GM20000 (cell line): ENCODE measurements around the gene C10orf143.
"Not testable (repeated sequence)": the region's sequence is repeated elsewhere in the genome, so short reads cannot be mapped to it uniquely, and the experiment has no call there.

Experiments used
- DNase-seq: peaks from one replicate; pipeline ENCODE4 v3.0.0; 2012; ENCODE audit warnings: low spot score
- TF ChIP-seq, protein P1 (sequence below): IDR thresholded peaks from 2 replicates; pipeline ENCODE4 v1.5.1; 2012; ENCODE audit warnings: mild to moderate bottlenecking, control low read depth; ENCODE audit errors: extremely low read depth, missing control alignments

The C10orf143 gene

DNA sequence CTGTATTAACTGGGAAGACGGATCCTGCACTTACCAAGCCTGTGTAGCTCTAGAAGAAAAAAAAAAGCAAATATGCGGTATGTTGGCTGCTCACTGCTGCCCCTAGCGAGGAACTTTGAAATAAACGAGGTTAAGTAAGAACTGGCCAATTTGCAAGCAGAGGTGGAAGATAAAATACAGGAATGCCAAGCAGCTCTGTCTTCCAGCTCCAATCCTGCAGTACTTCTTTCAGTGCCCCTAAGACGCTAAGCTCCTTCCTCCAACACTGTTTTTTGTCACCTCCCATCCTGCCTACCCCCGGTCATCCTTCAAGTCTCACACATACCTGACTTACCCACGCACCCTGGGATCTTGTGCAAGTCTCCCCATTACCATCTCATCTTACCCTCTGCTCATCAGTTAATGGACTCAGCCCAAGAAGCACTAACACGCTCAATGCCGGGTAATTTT, 809 bp downstream of the C10orf143 start:
- DNase-seq = peak; percentile 77
- TF ChIP-seq, protein P1, sequence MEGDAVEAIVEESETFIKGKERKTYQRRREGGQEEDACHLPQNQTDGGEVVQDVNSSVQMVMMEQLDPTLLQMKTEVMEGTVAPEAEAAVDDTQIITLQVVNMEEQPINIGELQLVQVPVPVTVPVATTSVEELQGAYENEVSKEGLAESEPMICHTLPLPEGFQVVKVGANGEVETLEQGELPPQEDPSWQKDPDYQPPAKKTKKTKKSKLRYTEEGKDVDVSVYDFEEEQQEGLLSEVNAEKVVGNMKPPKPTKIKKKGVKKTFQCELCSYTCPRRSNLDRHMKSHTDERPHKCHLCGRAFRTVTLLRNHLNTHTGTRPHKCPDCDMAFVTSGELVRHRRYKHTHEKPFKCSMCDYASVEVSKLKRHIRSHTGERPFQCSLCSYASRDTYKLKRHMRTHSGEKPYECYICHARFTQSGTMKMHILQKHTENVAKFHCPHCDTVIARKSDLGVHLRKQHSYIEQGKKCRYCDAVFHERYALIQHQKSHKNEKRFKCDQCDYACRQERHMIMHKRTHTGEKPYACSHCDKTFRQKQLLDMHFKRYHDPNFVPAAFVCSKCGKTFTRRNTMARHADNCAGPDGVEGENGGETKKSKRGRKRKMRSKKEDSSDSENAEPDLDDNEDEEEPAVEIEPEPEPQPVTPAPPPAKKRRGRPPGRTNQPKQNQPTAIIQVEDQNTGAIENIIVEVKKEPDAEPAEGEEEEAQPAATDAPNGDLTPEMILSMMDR = peak; percentile 77

DNA sequence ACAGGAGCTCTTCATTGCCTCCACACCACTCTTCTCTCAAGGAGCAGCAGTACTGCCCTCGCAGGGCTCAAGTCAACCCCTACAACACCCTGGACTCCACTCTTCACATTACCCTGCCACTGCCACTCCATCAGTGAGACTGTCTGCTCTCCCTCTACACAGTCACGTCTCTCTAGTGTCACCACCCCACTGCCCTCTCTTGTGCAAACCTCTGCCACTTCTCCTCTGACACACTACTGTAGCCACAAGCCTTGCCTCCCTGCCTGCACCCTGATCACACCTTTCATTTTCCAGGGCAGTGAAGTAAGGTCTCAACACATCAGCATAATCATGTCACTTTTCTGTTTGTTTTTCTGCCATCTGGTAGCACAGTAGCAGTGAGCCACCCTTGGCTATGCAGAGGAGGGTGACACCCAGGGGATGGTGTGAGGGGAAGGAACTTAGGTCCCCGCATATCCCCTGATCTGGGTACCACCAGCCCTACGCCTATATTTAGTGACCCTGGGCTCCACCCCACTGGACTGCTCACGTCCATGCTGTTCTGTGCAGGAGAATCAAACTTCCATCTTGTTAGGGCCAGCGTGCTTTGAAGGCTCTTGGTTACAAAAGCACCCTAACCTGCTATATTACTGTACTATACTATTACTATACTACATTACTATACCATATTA, 1.6 kb downstream of the C10orf143 start:
- TF ChIP-seq, protein P1 = no peak
- no peak for DNase-seq

DNA sequence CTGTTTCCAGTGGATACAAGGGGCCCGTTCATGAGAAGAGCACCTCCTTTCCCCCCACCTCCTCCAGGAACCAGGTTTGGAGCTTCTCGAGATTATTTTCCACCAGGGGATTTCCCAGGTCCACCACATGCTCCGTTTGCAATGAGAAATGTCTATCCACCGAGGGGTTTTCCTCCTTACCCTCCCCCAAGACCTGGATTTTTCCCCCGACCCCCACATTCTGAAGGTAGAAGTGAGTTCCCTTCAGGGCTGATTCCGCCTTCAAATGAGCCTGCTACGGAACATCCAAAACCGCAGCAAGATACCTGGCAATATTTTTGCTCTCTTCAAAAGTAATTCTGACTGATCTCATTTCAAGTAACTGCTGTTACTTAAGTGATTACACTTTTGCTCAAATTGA, 2.5 kb downstream of the C10orf143 start:
- DNase-seq = not testable (repeated sequence)

DNA sequence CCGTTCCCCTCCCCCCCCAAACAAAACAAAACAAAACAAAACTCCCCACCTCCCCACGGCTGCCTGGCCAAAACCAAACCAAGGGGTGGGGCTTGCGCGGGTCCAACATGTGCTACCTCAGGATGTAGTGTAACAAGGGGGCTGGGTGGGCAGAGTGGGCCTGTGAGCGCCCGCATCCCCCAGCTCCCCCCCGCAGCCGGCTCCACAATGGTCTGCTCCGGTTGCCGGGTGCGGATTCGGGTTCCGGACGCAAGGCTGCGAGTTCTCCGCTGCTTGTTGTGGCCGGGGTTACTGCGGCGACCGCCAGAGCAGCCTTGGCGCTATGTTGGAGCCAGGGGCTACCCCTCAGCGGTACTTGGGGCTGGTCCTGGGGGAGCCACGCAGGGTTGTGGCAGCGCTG, 4.9 kb downstream of the C10orf143 start:
- TF ChIP-seq, protein P1 = no peak
- DNase-seq = no peak

DNA sequence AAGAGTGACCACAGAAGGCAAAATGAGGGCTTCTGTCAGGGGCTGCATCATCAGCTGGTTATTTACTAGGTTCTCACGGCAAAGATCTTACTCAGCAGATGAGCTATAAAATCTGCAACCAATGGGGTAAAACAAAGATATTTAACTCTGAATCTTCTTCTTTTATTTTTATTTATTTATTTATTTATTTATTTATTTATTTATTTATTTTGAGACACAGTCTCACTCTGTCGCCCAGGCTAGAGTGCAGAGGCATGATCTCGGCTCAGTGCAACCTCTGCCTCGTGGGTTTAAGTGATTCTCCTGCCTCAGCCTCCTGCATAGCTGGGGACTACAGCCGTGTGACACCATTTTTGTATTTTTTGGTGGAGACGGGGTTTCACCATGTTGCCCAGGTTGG, 11.3 kb downstream of the C10orf143 start:
- DNase-seq = no peak
- TF ChIP-seq, protein P1 = no peak

DNA sequence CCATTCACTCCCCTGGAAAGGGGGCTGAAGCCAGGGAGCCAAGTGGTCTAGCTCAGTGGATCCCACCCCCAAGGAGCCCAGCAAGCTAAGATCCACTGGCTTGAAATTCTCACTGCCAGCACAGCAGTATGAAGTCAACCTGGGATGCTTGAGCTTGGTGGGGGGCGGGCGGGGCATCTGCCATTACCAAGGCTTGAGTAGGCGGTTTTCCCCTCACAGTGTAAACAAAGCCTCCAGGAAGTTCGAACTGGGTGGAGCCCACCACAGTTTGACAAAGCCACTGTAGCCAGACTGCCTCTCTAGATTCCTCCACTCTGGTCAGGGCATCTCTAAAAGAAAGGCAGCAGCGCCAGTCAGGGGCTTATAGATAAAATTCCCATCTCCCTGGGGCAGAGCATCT, 20.1 kb downstream of the C10orf143 start:
- DNase-seq = not testable (repeated sequence)

DNA sequence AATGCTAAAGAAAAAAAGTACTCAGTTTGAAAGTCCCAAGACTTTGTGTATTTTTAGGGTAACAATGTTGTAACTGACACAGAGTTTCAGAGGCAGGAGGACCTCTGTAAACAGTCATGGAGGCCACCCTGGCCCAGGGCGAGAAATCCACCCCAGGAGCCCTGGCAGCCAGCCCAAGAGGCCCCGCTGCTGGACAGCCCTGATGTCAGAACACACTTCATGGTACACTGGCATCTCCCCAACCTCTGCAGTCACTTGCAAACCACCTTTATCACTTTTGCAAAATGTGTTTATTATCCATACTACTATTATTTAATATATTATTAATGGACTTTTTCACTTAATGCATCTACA, 30.2 kb downstream of the C10orf143 start:
- DNase-seq = no peak
- TF ChIP-seq, protein P1 = no peak

DNA sequence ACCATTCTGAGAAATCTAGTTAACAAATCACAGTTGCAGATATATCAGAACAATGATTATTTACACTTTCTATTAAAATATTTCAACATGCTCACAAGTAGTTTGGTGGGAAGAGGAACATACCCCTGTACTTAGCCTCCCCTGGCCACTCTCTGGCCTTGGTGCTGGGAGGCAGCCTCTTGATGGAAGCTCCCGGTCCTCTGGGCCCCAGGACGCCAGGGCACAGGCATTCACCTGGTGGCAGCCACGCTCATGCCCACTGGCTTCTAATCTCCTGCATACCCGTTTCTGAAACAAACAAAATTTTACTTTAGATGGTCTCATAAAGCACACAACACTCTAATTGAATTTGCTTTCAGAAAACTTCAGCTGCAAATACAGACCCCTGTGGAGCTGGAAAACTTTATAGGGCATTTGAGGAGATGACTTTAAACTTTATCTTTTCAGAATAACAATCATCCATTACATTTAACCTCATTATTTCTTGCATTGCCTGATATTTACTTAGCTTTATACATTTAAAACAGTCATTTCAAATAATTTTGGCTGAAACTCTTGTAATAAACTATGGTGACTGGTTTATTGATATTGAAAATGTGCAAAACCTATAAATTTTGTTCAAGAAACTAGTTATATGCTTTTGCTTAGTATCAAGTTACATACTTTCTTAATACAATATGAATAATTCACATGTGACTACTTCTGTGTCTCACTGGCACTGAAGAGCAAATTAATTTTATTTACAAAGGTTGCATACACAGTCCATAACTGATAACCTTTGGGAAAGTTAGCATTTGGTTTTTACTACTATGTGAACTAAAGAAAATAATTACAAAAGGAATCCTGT, 30.8 kb downstream of the C10orf143 start:
- TF ChIP-seq, protein P1 = no peak
- DNase-seq = no peak
